HepG2 (cell line): ENCODE results near the gene LMAN2L. TPM values are rescaled to one million over a fixed set of nuclear protein-coding genes. Genes with fewer than 3 reads are reported as not detected.

Experiments used
- ATAC-seq: fragments of 200-7000 bp; cut with Tn5 transposase; 3 replicates; pipeline ENCODE4 v1.9.1; 2020; ENCODE audit warnings: mild to moderate bottlenecking, moderate library complexity
- BruUV-seq: library from RNA; stranded (reverse); fragments of 400-500 nt; replicated peaks from 2 replicates; lab custom pipeline; 2021; lab: Mats Ljungman, UMichigan
- CTCF ChIA-PET: fragments of 300-600 bp; formaldehyde crosslinking; extraction: SDS; loops from one replicate; lab custom pipeline; 2021; ENCODE audit warnings: low total read pairs, inconsistent platforms, low intra/inter-chr PET ratio; lab: Yijun Ruan, JAX
- POLR2A ChIA-PET: fragments of 350-600 bp; sonication (Branson Sonifier 250); formaldehyde crosslinking; loops from one replicate; lab custom pipeline; 2020; ENCODE audit warnings: antibody characterized with exemption, inconsistent platforms; lab: Yijun Ruan, JAX
- DNase-seq: peaks from one replicate; pipeline ENCODE4 v3.0.0-alpha.2; 2015; ENCODE audit warnings: low spot score
- FAIRE-seq: peaks from 3 replicates; lab custom pipeline; 2011; peaks lifted over from hg19 to GRCh38; lab: Jason Lieb, UNC
- H2AFZ ChIP-seq: one replicate; pipeline ENCODE4 v1.6.1; 2011; ENCODE audit warnings: low read length, inconsistent platforms
- H3K27ac ChIP-seq: fragments of 300-600 bp; 3 replicates; pipeline ENCODE4 v1.8.0; 2011; ENCODE audit warnings: mixed run types, mild to moderate bottlenecking, mixed read lengths, low read length, inconsistent platforms; ENCODE audit not compliant: insufficient read depth; ENCODE audit errors: extremely low read length
- H3K27me3 ChIP-seq, 2 experiments: fragments of 200-600 bp in 1 of 2; 2 replicates in 1 of 2; 3 replicates in 1 of 2; pipeline versions ENCODE4 v1.6.0 to v1.8.0; 2011; ENCODE audit warnings: low read length in 2 of 2, mild to moderate bottlenecking in 2 of 2, moderate library complexity in 2 of 2, inconsistent platforms in 1 of 2; ENCODE audit not compliant: insufficient read depth in 2 of 2, control insufficient read depth in 1 of 2
- H3K36me3 ChIP-seq, 2 experiments: fragments of 200-600 bp in 1 of 2; replicated peaks in 1 of 2; 2 replicates in 1 of 2; 3 replicates in 1 of 2; pipeline versions ENCODE4 v1.5.1 to v1.8.0; 2011; ENCODE audit warnings: low read length in 2 of 2, inconsistent platforms in 1 of 2; ENCODE audit not compliant: insufficient read depth in 2 of 2, control insufficient read depth in 1 of 2
- H3K4me1 ChIP-seq: 2 replicates; pipeline ENCODE4 v1.5.1; 2012; ENCODE audit warnings: low read length, inconsistent platforms; ENCODE audit not compliant: insufficient read depth
- H3K4me2 ChIP-seq: 2 replicates; pipeline ENCODE4 v1.6.0; 2011; ENCODE audit warnings: low read depth, low read length, inconsistent platforms
- H3K4me3 ChIP-seq, 3 experiments: fragments of 200-600 bp in 1 of 3; sonication (generic), shearing (Covaris generic) in 1 of 3; replicated peaks in 1 of 3; 2 replicates each; pipeline ENCODE4 v1.5.1; 2011 to 2016; ENCODE audit warnings: low read length in 3 of 3, inconsistent platforms in 2 of 3, low read depth in 2 of 3, mild to moderate bottlenecking in 2 of 3, control low read depth in 1 of 3, mixed read lengths in 1 of 3; ENCODE audit not compliant: insufficient read depth in 1 of 3
- H3K79me2 ChIP-seq: one replicate; pipeline ENCODE4 v1.6.1; 2011; ENCODE audit warnings: low read length, inconsistent platforms; ENCODE audit not compliant: insufficient read depth
- H3K9ac ChIP-seq: 2 replicates; pipeline ENCODE4 v1.6.0; 2011; ENCODE audit warnings: mild to moderate bottlenecking, low read depth, low read length, inconsistent platforms; ENCODE audit not compliant: insufficient read depth
- H3K9me3 ChIP-seq: 2 replicates; pipeline ENCODE4 v1.5.1; 2012; ENCODE audit warnings: mild to moderate bottlenecking, low read length
- H4K20me1 ChIP-seq: 2 replicates; pipeline ENCODE4 v1.6.0; 2011; ENCODE audit warnings: inconsistent platforms, mild to moderate bottlenecking, low read length, moderate library complexity; ENCODE audit not compliant: insufficient read depth
- CREBL2 ChIP-seq: sonication (generic); formaldehyde crosslinking; IDR thresholded peaks from 2 replicates; pipeline ENCODE4 v1.8.1; 2023; ENCODE audit warnings: missing genetic modification reagents, mild to moderate bottlenecking, borderline replicate concordance
- PCBP1 ChIP-seq: fragments of 200-400 bp; formaldehyde crosslinking; IDR thresholded peaks from 2 replicates; pipeline ENCODE4 v1.6.1; 2017; ENCODE audit warnings: mild to moderate bottlenecking, low read depth, low read length, borderline replicate concordance
- POGZ ChIP-seq: sonication (generic); formaldehyde crosslinking; IDR thresholded peaks from 2 replicates; pipeline ENCODE4 v1.4.0; 2020; ENCODE audit warnings: mild to moderate bottlenecking, missing genetic modification reagents
- TFE3 ChIP-seq: IDR thresholded peaks from 2 replicates; pipeline ENCODE4 v1.6.1; 2016
- ZEB1 ChIP-seq: IDR thresholded peaks from 2 replicates; pipeline ENCODE4 v1.6.1; 2012; ENCODE audit warnings: mild to moderate bottlenecking, low read depth, inconsistent platforms; ENCODE audit not compliant: insufficient replicate concordance
- ZNF20 ChIP-seq: sonication (generic); formaldehyde crosslinking; IDR thresholded peaks from 2 replicates; pipeline ENCODE4 v1.4.0; 2020; ENCODE audit warnings: mild to moderate bottlenecking, moderate library complexity, missing genetic modification reagents
- ZNF232 ChIP-seq: sonication (generic); formaldehyde crosslinking; IDR thresholded peaks from 2 replicates; pipeline ENCODE4 v1.4.0; 2020; ENCODE audit warnings: missing genetic modification reagents, borderline replicate concordance
- WGBS: methylation state at CpG from one replicate; pipeline ENCODE4 v1.1.6; 2017; ENCODE audit warnings: low lambda C conversion rate; 5-methylcytosine and 5-hydroxymethylcytosine counted together
- in situ Hi-C: cut with HindIII; loops from 2 replicates; pipeline ENCODE4 v1.10.0; 2017; ENCODE audit warnings: low pct_unique_long_range_greater_than_20kb; ENCODE audit not compliant: extremely low pct_ligation_motif_present
- intact Hi-C: fragments of 100-400 bp; cut with micrococcal nuclease; formaldehyde crosslinking; loops from one replicate; pipeline ENCODE4 v1.10.0; 2022; ENCODE audit not compliant: unreplicated experiment
- polyA plus RNA-seq, 8 experiments: library from polyadenylated mRNA; depleted of rRNA in 3 of 8; stranded (reverse) in 7 of 8; unstranded in 1 of 8; fragments of >200 nt; fragmentation: Illumina TruSeq in 4 of 8; extraction: Trizol in 4 of 8; gene quantifications; 2 replicates each; pipeline versions ENCODE4 v1.2.1 to v1.2.3, GENCODE V29; 2011 to 2016; ENCODE audit warnings: low read depth in 4 of 8, missing spikeins in 1 of 8, mixed read lengths in 1 of 8; ENCODE audit not compliant: insufficient read depth in 1 of 8
- total RNA-seq, 5 experiments: library from RNA; depleted of rRNA; stranded (reverse); fragments of >200 nt; fragmentation: Illumina TruSeq; extraction: Trizol; gene quantifications; 2 replicates each; pipeline ENCODE4 v1.2.3, GENCODE V29; 2016; ENCODE audit warnings: low read depth in 1 of 5

The LMAN2L gene
- total and polyA plus RNA-seq, 2 of the 13 experiments (the other 11 are each of a cell fraction or from before 2014, with no cell fraction given), result 39.1 to 57.9 TPM

- H3K27ac ChIP-seq, result no peak overlapping the region
- peaks cover 8 to 26% of the 10 kb centered on the region in 2 experiments; a peak in 3 of 5 replicates for H3K27me3 ChIP-seq
- H3K4me3 ChIP-seq, result peak overlapping the region in 1 of 3 experiments; percentile 66; a peak in 1 of 6 replicates
- DNase-seq (no peak), ATAC-seq (peak; percentile 1), FAIRE-seq (no peak)
- intact Hi-C loops (loop anchor here (5.0 kb wide), 2 partner anchors 77 to 83 kb away; partner anchors contain the start of gene CNNM4), in situ Hi-C loops (no loop called here)
- peak overlapping the region; percentile 91 for H3K4me2 ChIP-seq
- no TSS peak for BruUV-seq
- no peaks in the 10 kb centered on the region for H4K20me1 ChIP-seq
- H2AFZ ChIP-seq, result no peak overlapping the region
- CTCF ChIA-PET, result no interaction called here
- no peaks in the 10 kb centered on the region for H3K36me3 ChIP-seq
- peaks cover 68% of the 10 kb centered on the region for H3K4me1 ChIP-seq
- H3K9ac ChIP-seq, result no peak overlapping the region
- H3K9me3 ChIP-seq, result no peaks in the 10 kb centered on the region
- 49% methylated on average over 10 of the region's 16 CpGs for WGBS
- POLR2A ChIA-PET, result interaction anchor here (1.1 to 1.6 kb wide), 3 partner anchors 10 to 128 kb away, joined by 3 to 4 read pairs (median 4); partner anchors contain the start of gene CNNM4
- no peak for TF ChIP-seq ZEB1
- TF ChIP-seq ZNF232 (CRISPR knock-in tag), result 0 out of 2 replicates have a peak, but pooled peaks have one; percentile 13
- TF ChIP-seq POGZ (CRISPR knock-in tag), result peak; percentile 1; the same call in 1 of the 2 replicates
- TF ChIP-seq ZNF20 (CRISPR knock-in tag), result no peak
- TF ChIP-seq CREBL2 (CRISPR knock-in tag), result 0 out of 2 replicates have a peak, but pooled peaks have one; percentile 3
- TF ChIP-seq TFE3 (CRISPR knock-in tag), result no peak
- TF ChIP-seq PCBP1, result peak; percentile 64; the same call in 1 of the 2 replicates
- H3K79me2 ChIP-seq, result no peaks in the 10 kb centered on the region
These were observed 54.8 kb downstream of the LMAN2L start for GRCh38 chr2:96684883-96685576.
